ENCODE measurements around the gene SHC1. TPM values are rescaled to one million over a fixed set of nuclear protein-coding genes. Genes with fewer than 3 reads are reported as not detected.
A peak's percentile ranks its signal among the peaks of the same experiment; 100 is the strongest.

SHC1 gene
- polyA plus RNA-seq, 1 of the 3 experiments (the other 2 are of a cell fraction), result 338 TPM

- TF ChIP-seq RFX5 (IDR thresholded peaks at IDR 0.05; ENCODE audit: low read length) (no peak), FOXM1 (IDR thresholded peaks at IDR 0.05; ENCODE audit: low read depth) (no peak), JUND (IDR thresholded peaks at IDR 0.05) (no peak)
- TF ChIP-seq, protein P1, sequence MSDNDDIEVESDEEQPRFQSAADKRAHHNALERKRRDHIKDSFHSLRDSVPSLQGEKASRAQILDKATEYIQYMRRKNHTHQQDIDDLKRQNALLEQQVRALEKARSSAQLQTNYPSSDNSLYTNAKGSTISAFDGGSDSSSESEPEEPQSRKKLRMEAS (IDR thresholded peaks at IDR 0.05; ENCODE audit: low read depth), result no peak
These were observed 36.1 kb upstream of the SHC1 start (continued) for GRCh38 chr1:155006601-155007101.

DNA sequence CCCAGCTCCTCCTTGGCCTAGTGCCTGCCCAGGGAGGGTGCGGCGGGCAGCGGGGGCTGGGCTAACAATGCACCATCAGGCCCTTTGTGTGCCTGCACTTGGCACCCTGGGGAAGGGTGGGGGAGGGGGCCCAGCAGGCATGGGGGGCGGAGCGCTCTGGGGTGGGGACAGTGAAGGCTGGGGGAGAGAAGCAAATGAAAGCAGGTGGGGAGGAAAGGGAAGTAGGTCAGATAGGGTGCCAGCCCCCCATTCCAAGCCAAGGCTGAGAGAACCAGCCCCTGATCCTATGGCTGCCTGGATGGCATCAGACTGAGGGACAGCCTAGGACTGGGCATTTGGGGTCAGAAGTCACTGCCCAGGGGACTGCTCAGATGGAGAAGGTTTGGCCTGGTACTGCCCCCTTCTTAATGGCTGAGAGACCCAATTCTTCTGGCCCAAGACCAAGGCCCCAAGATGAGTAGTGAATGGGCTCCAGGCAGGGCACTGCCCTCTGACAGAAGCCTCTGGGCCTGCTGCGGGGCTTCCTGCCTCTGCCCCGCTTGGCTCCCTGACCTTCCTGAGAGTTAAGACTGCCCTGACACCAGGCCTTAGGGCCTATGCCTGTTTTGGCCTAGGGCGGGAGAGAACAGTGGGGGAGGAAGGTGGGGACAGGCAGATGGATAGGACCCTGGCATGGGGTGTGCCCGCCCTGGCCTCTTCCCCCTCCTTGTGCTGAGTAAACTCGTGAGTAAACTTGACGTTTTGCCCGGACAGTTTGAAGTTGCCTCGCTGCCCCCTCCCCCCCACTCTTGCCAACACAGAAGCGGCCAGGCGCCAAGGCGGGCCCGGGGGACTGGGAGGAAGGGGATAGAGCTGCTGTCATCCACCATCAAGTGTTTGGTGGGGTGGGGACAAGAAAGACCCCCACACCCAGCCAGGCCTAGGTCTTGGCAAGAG is 34.8 kb upstream of the SHC1 start:
- TF ChIP-seq PBX3 (IDR thresholded peaks at IDR 0.05) (no peak), IRF3 (IDR thresholded peaks at IDR 0.05; ENCODE audit: low read depth, low read length) (no peak), RAD21 (IDR thresholded peaks at IDR 0.05; ENCODE audit: low read length) (no peak), RCOR1 (IDR thresholded peaks at IDR 0.05; ENCODE audit: low read length) (no peak), ELF1 (IDR thresholded peaks at IDR 0.05) (no peak), YY1 (IDR thresholded peaks at IDR 0.05; ENCODE audit: low read depth) (no peak), TEAD4 (IDR thresholded peaks at IDR 0.05; ENCODE audit: borderline replicate concordance, insufficient read depth) (no peak), FOSL2 (IDR thresholded peaks at IDR 0.05; ENCODE audit: borderline replicate concordance, low read depth) (no peak), USF1 (IDR thresholded peaks at IDR 0.05; ENCODE audit: borderline replicate concordance, low read depth) (no peak), FOXJ3 (CRISPR knock-in tag; IDR thresholded peaks at IDR 0.05) (no peak), NFIC (IDR thresholded peaks at IDR 0.05; ENCODE audit: borderline replicate concordance) (no peak), TAF1 (IDR thresholded peaks at IDR 0.05; ENCODE audit: borderline replicate concordance, low read depth, low read length) (no peak), EP300 (IDR thresholded peaks at IDR 0.05; ENCODE audit: borderline replicate concordance in 1 of 2, low read depth in 1 of 2, low read length in 1 of 2) (no peak), POLR2AphosphoS5 (IDR thresholded peaks at IDR 0.05; ENCODE audit: low read depth, low read length) (no peak)
- TF ChIP-seq, protein P2, sequence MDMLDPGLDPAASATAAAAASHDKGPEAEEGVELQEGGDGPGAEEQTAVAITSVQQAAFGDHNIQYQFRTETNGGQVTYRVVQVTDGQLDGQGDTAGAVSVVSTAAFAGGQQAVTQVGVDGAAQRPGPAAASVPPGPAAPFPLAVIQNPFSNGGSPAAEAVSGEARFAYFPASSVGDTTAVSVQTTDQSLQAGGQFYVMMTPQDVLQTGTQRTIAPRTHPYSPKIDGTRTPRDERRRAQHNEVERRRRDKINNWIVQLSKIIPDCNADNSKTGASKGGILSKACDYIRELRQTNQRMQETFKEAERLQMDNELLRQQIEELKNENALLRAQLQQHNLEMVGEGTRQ (IDR thresholded peaks at IDR 0.05; ENCODE audit: borderline replicate concordance, low read depth, low read length), result no peak
- TF ChIP-seq, protein P1 (IDR thresholded peaks at IDR 0.05; ENCODE audit: low read depth), result no peak
- H3K27me3 ChIP-seq (ENCODE audit: insufficient read depth), result no peaks in the 10 kb centered on the region
- peaks cover 37% of the 10 kb centered on the region for H3K79me2 ChIP-seq (ENCODE audit: insufficient read depth)
- no peak overlapping the region for H2AFZ ChIP-seq (ENCODE audit: low read depth)
- H3K36me3 ChIP-seq (replicated peaks in 1 of 2; ENCODE audit: control insufficient read depth in 1 of 2, insufficient read depth in 2 of 2, low read length in 1 of 2), result peaks cover 0 to 5% of the 10 kb centered on the region in 2 experiments
- no peak overlapping the region for H3K9ac ChIP-seq
- H3K4me1 ChIP-seq (ENCODE audit: control insufficient read depth in 1 of 2, insufficient read depth in 2 of 2, low read depth in 1 of 2, low read length in 1 of 2), result peaks cover 10 to 18% of the 10 kb centered on the region in 2 experiments
- H3K9me2 ChIP-seq, result no peaks in the 10 kb centered on the region
- H3K9me3 ChIP-seq, result no peaks in the 10 kb centered on the region
- peaks cover 17% of the 10 kb centered on the region for H3F3A ChIP-seq (replicated peaks; ENCODE audit: insufficient read depth)
- ChIA-PET CTCF (interaction anchor here (0.9 to 14.0 kb wide), 9 partner anchors 10 to 162 kb away, joined by 3 to 640 read pairs (median 9); partner anchors contain the start of genes ADAM15, CKS1B, FLAD1 and PBXIP1), POLR2A (interaction anchor here (1.3 to 1.7 kb wide), 2 partner anchors 12 to 36 kb away, joined by 4 to 5 read pairs; no protein-coding TSS in a partner anchor)
- H3K4me3 ChIP-seq (ENCODE audit: low read depth in 2 of 2, low read length in 1 of 2), result no peak overlapping the region
- H4K20me1 ChIP-seq (ENCODE audit: insufficient read depth), result peaks cover 3% of the 10 kb centered on the region; the same call in 1 of the 2 replicates
- no peak for DNase-seq
- peak overlapping the region; percentile 100; the same call in 1 of the 2 replicates for H3K4me2 ChIP-seq
- peak overlapping the region; percentile 72 to 96; a peak in 2 of 4 replicates for H3K27ac ChIP-seq (ENCODE audit: low read depth in 2 of 2, low read length in 1 of 2)
- WGBS (ENCODE audit: low lambda C conversion rate), result 34% methylated on average over 8 of the region's 17 CpGs

Data from SK-N-SH (cell line).